ENCODE measurements around the gene GLIS1.

DNA sequence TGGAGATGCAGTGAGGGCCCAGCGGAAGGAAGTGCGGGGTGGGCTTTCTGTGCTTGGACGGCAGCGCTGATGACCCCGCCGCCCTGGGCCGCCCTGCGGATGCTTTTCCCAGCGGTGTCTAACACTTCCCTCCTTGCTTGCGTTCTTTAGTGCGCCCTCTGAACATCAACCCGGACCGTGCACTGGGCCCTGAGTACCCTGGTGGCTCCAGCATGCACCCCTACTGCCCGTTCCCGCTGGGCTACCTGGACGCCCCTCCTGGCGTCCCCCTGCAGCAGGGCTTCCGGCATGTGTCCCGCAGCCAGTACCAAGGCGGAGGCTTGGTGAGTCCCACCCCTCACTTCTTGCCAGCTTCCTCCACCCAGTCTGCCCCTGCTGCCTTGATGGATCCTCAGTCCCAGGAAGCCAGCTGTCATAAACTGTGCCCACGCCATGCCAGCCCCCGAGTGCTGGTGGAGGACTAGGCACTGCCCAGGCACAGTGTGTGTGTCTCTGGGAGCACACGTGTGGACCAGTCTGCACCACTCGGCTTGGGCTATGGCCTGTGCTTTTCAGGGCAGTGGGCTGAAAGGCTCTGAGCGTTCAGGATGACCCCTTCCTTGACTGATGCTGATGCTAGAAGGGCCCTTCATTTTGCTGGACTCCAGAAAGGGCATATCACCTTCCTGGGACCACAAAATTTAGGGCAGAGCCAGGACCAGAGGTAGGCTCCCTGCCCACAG is 277.5 kb downstream of the GLIS1 start:
- no peak for TF ChIP-seq POLR2A (IDR thresholded peaks at IDR 0.05; ENCODE audit: extremely low read depth, insufficient read length)
- TF ChIP-seq, protein P1, sequence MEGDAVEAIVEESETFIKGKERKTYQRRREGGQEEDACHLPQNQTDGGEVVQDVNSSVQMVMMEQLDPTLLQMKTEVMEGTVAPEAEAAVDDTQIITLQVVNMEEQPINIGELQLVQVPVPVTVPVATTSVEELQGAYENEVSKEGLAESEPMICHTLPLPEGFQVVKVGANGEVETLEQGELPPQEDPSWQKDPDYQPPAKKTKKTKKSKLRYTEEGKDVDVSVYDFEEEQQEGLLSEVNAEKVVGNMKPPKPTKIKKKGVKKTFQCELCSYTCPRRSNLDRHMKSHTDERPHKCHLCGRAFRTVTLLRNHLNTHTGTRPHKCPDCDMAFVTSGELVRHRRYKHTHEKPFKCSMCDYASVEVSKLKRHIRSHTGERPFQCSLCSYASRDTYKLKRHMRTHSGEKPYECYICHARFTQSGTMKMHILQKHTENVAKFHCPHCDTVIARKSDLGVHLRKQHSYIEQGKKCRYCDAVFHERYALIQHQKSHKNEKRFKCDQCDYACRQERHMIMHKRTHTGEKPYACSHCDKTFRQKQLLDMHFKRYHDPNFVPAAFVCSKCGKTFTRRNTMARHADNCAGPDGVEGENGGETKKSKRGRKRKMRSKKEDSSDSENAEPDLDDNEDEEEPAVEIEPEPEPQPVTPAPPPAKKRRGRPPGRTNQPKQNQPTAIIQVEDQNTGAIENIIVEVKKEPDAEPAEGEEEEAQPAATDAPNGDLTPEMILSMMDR (IDR thresholded peaks at IDR 0.05; ENCODE audit: low read depth, low read length) = no peak
- TF ChIP-seq, protein P2, sequence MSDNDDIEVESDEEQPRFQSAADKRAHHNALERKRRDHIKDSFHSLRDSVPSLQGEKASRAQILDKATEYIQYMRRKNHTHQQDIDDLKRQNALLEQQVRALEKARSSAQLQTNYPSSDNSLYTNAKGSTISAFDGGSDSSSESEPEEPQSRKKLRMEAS (IDR thresholded peaks at IDR 0.05; ENCODE audit: low read depth, low read length) = no peak

Data from NB4 (cell line).